Activated T-helper 1 cell treated with anti-CD3 and anti-CD28 coated beads, Interleukin-2, amount 50 U/mL, for 16 hours (primary cell): ENCODE measurements around the gene PTTG2.

Experiments used
- DNase-seq, 2 donors: peaks; one replicate each; pipeline ENCODE4 v3.0.0-alpha.2; 2020; ENCODE audit warnings: low read depth in 1 of 2, low spot score in 1 of 2

PTTG2 gene

DNA sequence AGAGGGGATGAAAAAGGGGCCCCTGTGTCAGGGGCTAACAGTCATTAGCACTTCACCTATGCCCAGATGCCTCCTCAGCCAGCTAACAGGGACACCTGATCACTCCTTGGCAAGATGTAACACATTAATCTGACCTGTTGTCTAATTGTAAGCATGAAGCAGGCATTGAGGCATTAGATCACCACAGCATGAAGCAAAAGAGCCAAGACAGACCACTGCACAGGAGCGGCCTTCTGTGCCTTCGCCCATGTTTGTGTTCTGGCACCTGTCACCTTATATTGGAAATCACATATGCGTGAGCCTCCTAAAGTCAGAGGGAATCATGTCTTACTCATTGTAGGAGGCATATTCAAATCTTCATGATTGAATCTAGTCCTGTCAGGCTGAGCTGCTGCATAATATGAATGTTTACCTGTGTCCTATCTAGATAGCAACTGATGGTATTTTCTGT is 48.4 kb downstream of the PTTG2 start:
- DNase-seq: no peak

DNA sequence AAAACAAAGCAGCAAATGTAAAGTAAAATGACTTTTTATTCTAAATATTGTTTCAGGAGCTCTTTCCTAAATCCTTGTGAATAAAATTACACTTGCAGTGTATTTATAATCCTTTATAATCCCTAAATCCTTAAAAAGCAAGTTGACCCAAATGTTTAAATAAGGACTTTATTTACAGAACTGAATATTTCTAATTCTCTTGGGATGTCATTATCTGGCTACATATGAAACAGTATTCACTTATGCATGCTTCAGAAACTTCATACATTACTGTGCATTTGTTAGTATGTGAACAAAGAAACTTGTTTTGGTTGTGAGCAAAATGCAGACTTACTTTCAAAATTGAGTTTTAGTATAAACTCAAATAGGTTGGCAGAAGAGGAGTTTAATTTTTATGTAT is 49.2 kb downstream of the PTTG2 start:
- DNase-seq: no peak

DNA sequence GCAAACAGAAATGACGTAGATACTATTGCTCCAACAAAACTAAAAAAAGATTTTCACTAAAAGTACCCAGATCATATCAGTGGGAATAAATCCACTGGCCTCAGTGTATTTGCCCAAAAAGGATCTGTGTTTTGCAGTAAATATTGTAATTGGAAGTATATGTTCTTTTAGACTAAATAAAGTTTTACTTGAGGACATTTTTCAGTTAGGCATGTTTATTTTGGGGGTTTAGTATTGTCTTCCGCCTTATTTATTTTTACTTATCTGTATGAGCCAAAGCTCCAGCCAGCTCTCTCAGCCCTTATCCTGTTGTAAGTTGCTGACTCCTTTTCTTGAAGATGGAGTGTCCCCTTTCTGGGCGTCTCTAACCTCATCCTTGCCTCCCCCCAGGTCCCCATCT is 49.8 kb downstream of the PTTG2 start:
- no peak for DNase-seq
